Measurements from ENCODE around the gene SCD.

The SCD gene

DNA sequence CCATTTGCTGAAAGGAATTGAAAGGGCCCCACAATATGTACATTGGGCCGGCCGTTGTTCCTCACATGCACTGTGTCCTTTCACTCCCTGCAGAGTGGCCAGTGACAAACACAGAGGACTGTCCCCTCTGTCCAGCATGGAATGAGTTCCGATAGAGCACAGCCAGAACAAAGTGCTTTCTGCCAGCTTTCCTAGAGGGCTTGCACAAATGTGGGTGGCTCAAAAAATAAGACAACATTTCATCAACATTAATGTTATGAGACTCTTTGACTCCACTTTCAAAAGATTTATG lies 19.4 kb upstream of the SCD start:
- 95% methylated on average over 3 of the region's 3 CpGs for WGBS (ENCODE audit: insufficient coverage)
- CTCF ChIA-PET, result interaction anchor here (0.9 to 7.5 kb wide), 4 partner anchors 14 to 105 kb away, joined by 3 to 74 read pairs (median 8); partner anchors contain the start of gene SCD
- no peaks in the 10 kb centered on the region for H3K9me3 ChIP-seq (ENCODE audit: control extremely low read depth in 1 of 5, control insufficient read depth in 4 of 5, insufficient read depth in 2 of 5, low read depth in 1 of 5, low read length in 4 of 5)

DNA sequence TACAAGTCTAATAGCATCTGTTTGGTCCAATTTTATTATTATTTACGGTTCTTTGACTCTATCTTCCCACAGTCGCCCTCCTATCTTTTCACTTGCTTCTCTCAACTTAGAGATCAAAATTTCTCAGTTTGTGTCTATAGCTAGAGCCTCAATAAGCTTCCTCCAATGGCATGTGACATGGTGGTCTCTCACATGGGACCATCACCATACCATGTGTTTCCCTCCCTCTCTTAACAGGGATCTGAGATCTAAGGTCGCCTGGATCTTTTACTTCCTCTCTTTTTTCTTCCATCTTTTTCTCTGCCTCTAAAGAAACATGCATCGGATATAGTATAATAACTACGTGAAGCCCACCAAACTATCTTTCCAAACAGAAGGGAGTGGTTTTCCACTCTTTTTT lies 18.8 kb upstream of the SCD start:
- Histone ChIP-seq H3K36me3 (ENCODE audit: control insufficient read depth in 4 of 4, insufficient read depth in 4 of 4, low read length in 3 of 4) (no peaks in the 10 kb centered on the region), H3K4me3 (ENCODE audit: control insufficient read depth in 1 of 7, extremely low read depth in 1 of 7, insufficient read depth in 4 of 7, low read depth in 2 of 7, low read length in 6 of 7) (no peak overlapping the region), H3K4me1 (ENCODE audit: control extremely low read depth in 1 of 4, control insufficient read depth in 4 of 4, insufficient read depth in 4 of 4, low read length in 3 of 4) (peaks cover 10 to 19% (median 12%) of the 10 kb centered on the region in 4 experiments), H3K27ac (ENCODE audit: insufficient read depth in 1 of 2, low read depth in 1 of 2, low read length in 2 of 2, poor library complexity in 1 of 2, severe bottlenecking in 2 of 2) (no peak overlapping the region), H3K27me3 (replicated peaks in 2 of 5; ENCODE audit: control insufficient read depth in 4 of 5, insufficient read depth in 5 of 5, low read length in 4 of 5) (peaks cover 0 to 3% (median 0%) of the 10 kb centered on the region in 5 experiments), H3K9me3 (ENCODE audit: control extremely low read depth in 1 of 5, control insufficient read depth in 4 of 5, insufficient read depth in 2 of 5, low read depth in 1 of 5, low read length in 4 of 5) (no peaks in the 10 kb centered on the region)
- POLR2A ChIA-PET, result no interaction called here
- DNase-seq, result no peak
- CTCF ChIA-PET, result interaction anchor here (2.7 to 7.5 kb wide), 2 partner anchors 14 to 16 kb away, joined by 9 to 74 read pairs; partner anchors contain the start of gene SCD
- 83% methylated on average over 1 of the region's 5 CpGs for WGBS (ENCODE audit: insufficient coverage)

More for the DNA sequence above, 19.4 kb upstream of the SCD start:
- no peaks in the 10 kb centered on the region for H3K36me3 ChIP-seq (ENCODE audit: control insufficient read depth in 4 of 4, insufficient read depth in 4 of 4, low read length in 3 of 4)
- no peak overlapping the region for H3K4me3 ChIP-seq (ENCODE audit: control insufficient read depth in 1 of 7, extremely low read depth in 1 of 7, insufficient read depth in 4 of 7, low read depth in 2 of 7, low read length in 6 of 7)
- no peak for DNase-seq
- peaks cover 10 to 19% (median 12%) of the 10 kb centered on the region in 4 experiments for H3K4me1 ChIP-seq (ENCODE audit: control extremely low read depth in 1 of 4, control insufficient read depth in 4 of 4, insufficient read depth in 4 of 4, low read length in 3 of 4)
- POLR2A ChIA-PET, result no interaction called here
- H3K27me3 ChIP-seq (replicated peaks in 2 of 5; ENCODE audit: control insufficient read depth in 4 of 5, insufficient read depth in 5 of 5, low read length in 4 of 5), result no peaks in the 10 kb centered on the region
- no peak overlapping the region for H3K27ac ChIP-seq (ENCODE audit: insufficient read depth in 1 of 2, low read depth in 1 of 2, low read length in 2 of 2, poor library complexity in 1 of 2, severe bottlenecking in 2 of 2)

DNA sequence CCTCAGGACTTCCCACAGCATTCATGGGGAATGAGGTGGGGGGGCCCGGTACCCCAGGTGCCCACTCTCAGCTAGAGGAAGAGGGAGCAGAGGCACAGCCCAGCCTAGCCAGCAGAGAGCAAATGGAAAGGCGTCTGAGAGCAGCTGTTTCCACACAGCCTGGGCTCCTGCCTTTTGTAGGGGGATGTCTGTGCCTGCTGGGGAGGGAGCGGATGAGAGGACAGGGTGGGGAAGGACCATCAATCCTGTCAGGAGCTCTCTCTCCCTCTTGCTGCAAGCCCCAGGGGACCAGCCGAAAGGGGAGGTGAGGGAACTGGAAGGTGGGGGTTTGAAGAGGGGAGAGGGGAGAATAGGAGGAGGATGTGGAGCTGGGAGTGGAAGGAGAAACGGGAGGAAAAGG lies 17.0 kb upstream of the SCD start, which contains the start of gene PKD2L1:
TSS of gene PKD2L1 (minus strand) at position 150 of the 400 bp plus-strand sequence. CDS start at position 25, 125 bp downstream.
- ChIA-PET CTCF (interaction anchor here (1.2 to 7.5 kb wide), 4 partner anchors 12 to 102 kb away, joined by 3 to 74 read pairs (median 13); partner anchors contain the start of gene SCD), POLR2A (no interaction called here)
- H3K27me3 ChIP-seq (replicated peaks in 2 of 5; ENCODE audit: control insufficient read depth in 4 of 5, insufficient read depth in 5 of 5, low read length in 4 of 5), result peaks cover 0 to 11% (median 0%) of the 10 kb centered on the region in 5 experiments
- no peaks in the 10 kb centered on the region for H3K36me3 ChIP-seq (ENCODE audit: control insufficient read depth in 4 of 4, insufficient read depth in 4 of 4, low read length in 3 of 4)
- no peak within 1 kb of the TSS for H3K4me3 ChIP-seq (ENCODE audit: control insufficient read depth in 1 of 7, extremely low read depth in 1 of 7, insufficient read depth in 4 of 7, low read depth in 2 of 7, low read length in 6 of 7)
- DNase-seq, result no peak
- no peak within 1 kb of the TSS for H3K27ac ChIP-seq (ENCODE audit: insufficient read depth in 1 of 2, low read depth in 1 of 2, low read length in 2 of 2, poor library complexity in 1 of 2, severe bottlenecking in 2 of 2)
- H3K4me1 ChIP-seq (ENCODE audit: control extremely low read depth in 1 of 4, control insufficient read depth in 4 of 4, insufficient read depth in 4 of 4, low read length in 3 of 4), result peaks cover 10 to 19% (median 12%) of the 10 kb centered on the region in 4 experiments
- H3K9me3 ChIP-seq (ENCODE audit: control extremely low read depth in 1 of 5, control insufficient read depth in 4 of 5, insufficient read depth in 2 of 5, low read depth in 1 of 5, low read length in 4 of 5), result no peaks in the 10 kb centered on the region
- 89% methylated on average over 3 of the region's 5 CpGs for WGBS (ENCODE audit: insufficient coverage)

DNA sequence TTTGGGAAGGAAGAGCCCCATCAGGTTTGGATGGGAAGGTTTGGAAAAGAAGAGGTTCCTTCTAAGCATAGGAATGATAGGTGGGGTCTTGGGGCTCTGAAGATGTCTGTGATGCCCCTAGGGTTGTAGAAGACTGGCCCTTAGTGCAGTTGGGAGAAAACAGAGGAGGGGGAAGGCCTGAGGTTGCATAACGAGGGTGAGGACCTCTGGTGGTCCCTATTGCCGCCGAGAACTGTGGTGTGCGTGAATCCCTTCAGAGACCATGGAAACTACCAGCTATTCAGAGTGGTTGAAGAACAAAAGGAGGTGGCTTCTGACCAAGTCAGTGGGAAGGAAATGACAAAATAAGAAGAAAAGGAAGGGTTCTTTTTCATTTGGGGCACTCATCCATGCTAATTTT lies 13.9 kb upstream of the SCD start:
- WGBS (ENCODE audit: insufficient coverage), result 92% methylated on average over 4 of the region's 4 CpGs
- Histone ChIP-seq H3K27me3 (replicated peaks in 2 of 5; ENCODE audit: control insufficient read depth in 4 of 5, insufficient read depth in 5 of 5, low read length in 4 of 5) (peaks cover 0 to 11% (median 2%) of the 10 kb centered on the region in 5 experiments), H3K4me1 (ENCODE audit: control extremely low read depth in 1 of 4, control insufficient read depth in 4 of 4, insufficient read depth in 4 of 4, low read length in 3 of 4) (no peaks in the 10 kb centered on the region), H3K27ac (ENCODE audit: insufficient read depth in 1 of 2, low read depth in 1 of 2, low read length in 2 of 2, poor library complexity in 1 of 2, severe bottlenecking in 2 of 2) (no peak overlapping the region), H3K9me3 (ENCODE audit: control extremely low read depth in 1 of 5, control insufficient read depth in 4 of 5, insufficient read depth in 2 of 5, low read depth in 1 of 5, low read length in 4 of 5) (no peaks in the 10 kb centered on the region), H3K36me3 (ENCODE audit: control insufficient read depth in 4 of 4, insufficient read depth in 4 of 4, low read length in 3 of 4) (no peaks in the 10 kb centered on the region), H3K4me3 (ENCODE audit: control insufficient read depth in 1 of 7, extremely low read depth in 1 of 7, insufficient read depth in 4 of 7, low read depth in 2 of 7, low read length in 6 of 7) (no peak overlapping the region)
- ChIA-PET POLR2A (no interaction called here), CTCF (interaction anchor here (0.7 to 2.2 kb wide), 6 partner anchors 11 to 106 kb away, joined by 3 to 9 read pairs (median 6); no protein-coding TSS in a partner anchor)
- DNase-seq, result no peak

DNA sequence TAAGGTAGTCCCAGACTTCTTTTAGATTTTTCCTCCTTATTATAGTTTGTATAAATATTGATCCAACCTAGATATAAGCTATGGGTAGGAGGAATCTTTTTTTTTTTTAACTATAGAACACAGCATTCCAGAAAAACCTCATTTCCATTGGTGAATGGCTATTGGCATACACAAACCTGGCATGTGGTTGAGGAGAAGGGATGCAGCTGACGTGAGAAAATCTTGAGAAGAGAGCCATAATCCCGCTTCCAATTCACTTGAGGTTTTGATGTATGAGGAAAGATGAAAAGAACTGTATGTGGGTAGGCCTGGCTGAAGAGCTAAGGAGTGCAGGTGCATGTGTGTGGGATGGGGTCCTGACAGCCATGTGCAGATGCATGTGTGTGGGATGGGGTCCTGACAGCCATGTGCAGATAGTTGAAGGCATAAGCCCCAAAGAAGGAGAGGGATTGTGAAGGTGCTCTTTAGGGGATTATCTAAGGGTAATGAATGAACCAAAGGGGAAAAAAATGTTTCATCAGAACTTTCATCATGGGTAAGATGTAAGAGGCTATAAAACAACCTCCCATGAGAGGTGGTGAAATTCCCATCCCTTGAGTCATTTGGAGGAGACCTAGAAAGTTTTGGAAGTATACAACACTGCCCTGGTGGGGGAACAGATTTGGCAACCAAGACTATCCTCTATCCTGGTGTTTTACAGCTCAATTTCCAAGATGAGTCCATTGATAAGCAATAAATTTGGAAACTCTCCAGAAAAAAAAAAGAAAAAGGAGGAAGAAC lies 13.2 kb upstream of the SCD start:
- peaks cover 0 to 11% (median 2%) of the 10 kb centered on the region in 5 experiments for H3K27me3 ChIP-seq (replicated peaks in 2 of 5; ENCODE audit: control insufficient read depth in 4 of 5, insufficient read depth in 5 of 5, low read length in 4 of 5)

DNA sequence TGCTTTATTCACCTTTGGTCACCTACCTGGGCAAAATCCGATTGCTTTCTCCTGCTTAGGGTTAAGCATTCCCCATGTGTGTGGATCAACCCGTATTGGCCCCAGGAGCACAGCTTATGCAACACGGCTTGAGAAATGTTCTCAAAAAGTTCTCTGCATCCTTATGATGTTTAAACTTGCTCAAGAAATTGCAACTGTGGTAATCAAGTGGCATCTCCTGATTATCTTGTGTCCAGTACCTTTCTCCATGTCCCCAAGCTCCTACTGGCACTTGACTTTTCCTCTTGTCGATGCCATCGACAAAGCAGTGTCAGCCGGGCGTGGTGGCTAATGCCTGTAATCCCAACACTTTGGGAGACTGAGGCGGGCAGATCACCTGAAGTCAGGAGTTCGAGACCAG lies 12.3 kb upstream of the SCD start:
- ChIA-PET CTCF (interaction anchor here (0.6 to 14.3 kb wide), 8 partner anchors 7 to 876 kb away, joined by 3 to 74 read pairs (median 4); partner anchors contain the start of gene PKD2L1), POLR2A (interaction anchor here (0.6 kb wide), 1 partner anchor 840 kb away, joined by 5 read pairs; no protein-coding TSS in a partner anchor)
- no peak overlapping the region for H3K4me3 ChIP-seq (ENCODE audit: control insufficient read depth in 1 of 7, extremely low read depth in 1 of 7, insufficient read depth in 4 of 7, low read depth in 2 of 7, low read length in 6 of 7)
- peaks cover 0 to 12% (median 3%) of the 10 kb centered on the region in 4 experiments for H3K4me1 ChIP-seq (ENCODE audit: control extremely low read depth in 1 of 4, control insufficient read depth in 4 of 4, insufficient read depth in 4 of 4, low read length in 3 of 4)
- no peak for DNase-seq
- 98% methylated on average over 5 of the region's 9 CpGs for WGBS (ENCODE audit: insufficient coverage)
- no peaks in the 10 kb centered on the region for H3K9me3 ChIP-seq (ENCODE audit: control extremely low read depth in 1 of 5, control insufficient read depth in 4 of 5, insufficient read depth in 2 of 5, low read depth in 1 of 5, low read length in 4 of 5)
- peaks cover 0 to 11% (median 2%) of the 10 kb centered on the region in 5 experiments for H3K27me3 ChIP-seq (replicated peaks in 2 of 5; ENCODE audit: control insufficient read depth in 4 of 5, insufficient read depth in 5 of 5, low read length in 4 of 5)
- no peak overlapping the region for H3K27ac ChIP-seq (ENCODE audit: insufficient read depth in 1 of 2, low read depth in 1 of 2, low read length in 2 of 2, poor library complexity in 1 of 2, severe bottlenecking in 2 of 2)
- H3K36me3 ChIP-seq (ENCODE audit: control insufficient read depth in 4 of 4, insufficient read depth in 4 of 4, low read length in 3 of 4), result no peaks in the 10 kb centered on the region

More for the DNA sequence above, 13.2 kb upstream of the SCD start:
- H3K36me3 ChIP-seq (ENCODE audit: control insufficient read depth in 4 of 4, insufficient read depth in 4 of 4, low read length in 3 of 4), result no peaks in the 10 kb centered on the region
- peaks cover 0 to 3% (median 0%) of the 10 kb centered on the region in 4 experiments for H3K4me1 ChIP-seq (ENCODE audit: control extremely low read depth in 1 of 4, control insufficient read depth in 4 of 4, insufficient read depth in 4 of 4, low read length in 3 of 4)
- whole genome bisulfite sequencing (ENCODE audit: insufficient coverage), result no CpG with 5 or more reads among the region's 2 CpGs
- H3K27ac ChIP-seq (ENCODE audit: insufficient read depth in 1 of 2, low read depth in 1 of 2, low read length in 2 of 2, poor library complexity in 1 of 2, severe bottlenecking in 2 of 2), result no peak overlapping the region
- no peak for DNase-seq
- ChIA-PET CTCF (interaction anchor here (0.6 to 2.2 kb wide), 7 partner anchors 9 to 353 kb away, joined by 3 to 8 read pairs (median 4); no protein-coding TSS in a partner anchor), POLR2A (interaction anchor here (0.6 kb wide), 1 partner anchor 189 kb away, joined by 3 read pairs; no protein-coding TSS in a partner anchor)
- H3K4me3 ChIP-seq (ENCODE audit: control insufficient read depth in 1 of 7, extremely low read depth in 1 of 7, insufficient read depth in 4 of 7, low read depth in 2 of 7, low read length in 6 of 7), result no peak overlapping the region
- no peaks in the 10 kb centered on the region for H3K9me3 ChIP-seq (ENCODE audit: control extremely low read depth in 1 of 5, control insufficient read depth in 4 of 5, insufficient read depth in 2 of 5, low read depth in 1 of 5, low read length in 4 of 5)

Measured in common myeloid progenitor, CD34-positive (primary cell).